GM19023 (cell line): ENCODE results near the gene DOCK1.
"Not testable (repeated sequence)": the region's sequence is repeated elsewhere in the genome, so short reads cannot be mapped to it uniquely, and the experiment has no call there.

ENCODE experiments used
- ATAC-seq: cut with Tn5 transposase; IDR thresholded peaks from one replicate; pipeline ENCODE4 v1.9.1; 2021; ENCODE audit warnings: mild to moderate bottlenecking, moderate library complexity; ENCODE audit not compliant: unreplicated experiment

The DOCK1 gene

DNA sequence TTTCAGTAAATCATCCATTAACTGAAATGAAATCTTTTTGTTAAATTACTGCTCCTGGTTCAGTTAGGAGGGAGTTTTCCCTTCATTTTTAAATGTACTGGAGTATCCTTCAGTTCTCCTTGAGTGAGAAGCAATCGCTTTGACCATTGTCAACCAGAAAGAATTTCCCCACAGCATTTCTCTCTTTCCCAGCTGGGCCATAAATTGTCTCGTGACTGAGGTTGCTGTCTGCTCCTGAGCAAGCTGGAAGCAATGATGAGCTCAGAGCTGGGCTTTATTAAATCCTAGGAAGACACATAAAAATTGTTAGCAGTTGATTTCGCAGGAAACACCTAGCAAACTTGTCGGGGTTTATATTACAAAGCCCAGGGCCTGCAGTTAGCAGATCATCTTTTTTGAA lies 393.2 kb downstream of the DOCK1 start:
- no peak for ATAC-seq

DNA sequence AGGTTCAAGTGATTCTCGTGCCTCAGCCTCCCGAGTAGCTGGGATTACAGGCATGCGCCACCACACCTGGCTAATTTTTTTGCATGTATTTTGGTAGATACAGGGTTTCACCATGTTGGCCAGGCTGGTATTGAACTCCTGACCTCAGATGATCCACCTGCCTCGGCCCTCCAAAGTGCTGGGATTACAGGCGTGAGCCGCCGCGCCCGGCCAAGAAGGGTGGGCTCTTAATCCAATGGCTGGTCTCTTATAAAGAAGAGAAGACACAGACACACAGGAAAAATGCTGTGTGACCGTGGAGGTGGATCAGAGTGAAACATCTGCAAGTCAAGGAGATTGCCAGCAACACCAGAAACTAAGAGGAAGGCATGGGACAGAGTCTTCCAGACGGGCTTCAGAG lies 394.0 kb downstream of the DOCK1 start:
- not testable (repeated sequence) for ATAC-seq

DNA sequence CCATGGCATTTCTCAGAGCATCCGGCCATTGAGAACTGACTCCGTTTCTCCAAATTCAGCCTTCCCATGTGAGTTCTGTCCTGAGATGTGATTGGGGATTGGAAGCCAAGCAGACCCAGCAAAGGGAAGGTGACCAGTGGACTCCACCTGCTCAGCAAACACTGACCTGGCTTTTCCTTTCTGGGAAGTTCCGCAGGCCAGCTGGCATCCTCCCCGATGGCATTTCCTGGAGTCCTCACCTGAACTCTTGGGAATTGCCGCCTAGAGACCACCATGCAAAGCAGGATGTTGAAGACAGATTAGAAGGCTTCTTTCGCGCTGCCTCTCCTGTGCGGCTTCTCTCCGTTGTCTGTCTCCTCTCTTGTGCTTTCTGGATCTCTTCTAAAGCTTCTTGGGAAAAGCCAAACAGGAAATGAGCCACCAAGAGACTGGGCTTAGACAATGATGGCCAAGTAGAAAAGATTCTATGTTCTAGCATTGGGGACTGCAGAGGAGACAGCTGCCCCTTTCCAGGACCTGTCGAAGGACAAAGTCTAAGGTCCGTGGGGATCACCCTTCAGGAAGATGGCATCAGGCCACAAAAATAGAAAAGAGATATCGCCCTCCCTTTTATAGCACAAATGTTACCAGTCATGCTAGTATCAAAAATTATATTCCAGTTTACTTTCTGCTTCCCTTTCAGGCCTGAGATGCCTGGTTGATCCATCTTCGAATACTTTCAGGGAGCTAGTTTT lies 394.9 kb downstream of the DOCK1 start:
- no peak for ATAC-seq

DNA sequence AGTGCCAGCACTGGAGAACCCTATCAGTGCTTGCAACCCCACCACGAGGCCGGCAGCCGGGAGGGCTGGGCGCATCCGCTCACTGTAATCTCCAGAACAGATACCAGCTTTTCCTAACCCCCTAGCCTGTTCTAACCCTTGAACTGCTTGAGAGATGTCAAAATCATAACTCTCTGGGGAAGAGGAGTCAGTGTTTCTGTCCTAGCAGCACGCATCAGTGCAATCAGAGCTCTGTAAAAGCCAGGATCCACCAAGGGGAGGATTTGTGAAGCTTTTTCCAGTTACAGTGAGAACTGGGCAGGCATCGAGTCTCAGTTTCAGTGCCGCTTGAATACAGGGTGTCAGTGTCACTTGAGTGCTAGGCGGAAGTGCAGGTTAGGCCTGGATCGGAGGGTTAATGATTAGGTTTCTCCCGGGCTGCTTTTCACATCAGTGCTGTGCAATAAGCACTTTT lies 395.7 kb downstream of the DOCK1 start:
- ATAC-seq, result no peak

DNA sequence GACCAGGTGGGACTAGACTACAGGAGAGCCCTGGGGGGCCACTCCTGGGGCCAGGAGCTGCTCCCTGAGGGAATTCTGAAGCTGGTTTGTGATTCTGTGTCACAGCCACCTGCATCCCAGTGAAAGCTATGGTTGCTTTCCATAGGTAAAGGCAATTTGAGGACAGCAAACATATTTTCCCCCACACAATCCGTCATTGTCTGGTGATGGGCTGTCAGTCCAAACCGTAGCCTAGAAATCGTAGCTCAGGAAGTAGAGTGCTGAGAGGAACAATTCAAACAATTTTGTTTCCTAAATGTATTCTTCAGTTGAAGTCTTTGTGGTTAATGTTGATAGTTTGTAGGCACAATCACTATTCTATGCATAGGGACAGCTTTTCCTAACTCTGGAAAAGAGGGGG lies 397.1 kb downstream of the DOCK1 start:
- ATAC-seq, result no peak

DNA sequence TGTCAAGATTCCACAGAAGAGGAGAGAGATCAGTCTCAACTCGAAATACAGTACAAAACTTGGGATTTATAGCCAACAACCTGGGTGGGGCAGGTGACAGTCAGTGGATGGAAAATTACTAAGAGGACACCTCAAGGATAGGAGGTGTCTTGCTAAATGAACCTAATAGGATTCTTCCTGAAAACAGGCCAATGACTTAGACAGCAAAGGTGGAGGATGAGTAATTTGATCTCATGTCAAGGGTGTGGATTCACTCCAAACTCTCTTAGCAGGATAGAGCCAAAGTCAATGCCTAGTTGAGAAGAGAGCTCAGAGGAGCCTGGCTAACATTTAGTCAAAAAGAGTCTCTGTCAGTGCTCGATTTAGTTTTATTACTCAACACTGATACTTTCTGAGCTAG lies 397.9 kb downstream of the DOCK1 start:
- ATAC-seq, result no peak

DNA sequence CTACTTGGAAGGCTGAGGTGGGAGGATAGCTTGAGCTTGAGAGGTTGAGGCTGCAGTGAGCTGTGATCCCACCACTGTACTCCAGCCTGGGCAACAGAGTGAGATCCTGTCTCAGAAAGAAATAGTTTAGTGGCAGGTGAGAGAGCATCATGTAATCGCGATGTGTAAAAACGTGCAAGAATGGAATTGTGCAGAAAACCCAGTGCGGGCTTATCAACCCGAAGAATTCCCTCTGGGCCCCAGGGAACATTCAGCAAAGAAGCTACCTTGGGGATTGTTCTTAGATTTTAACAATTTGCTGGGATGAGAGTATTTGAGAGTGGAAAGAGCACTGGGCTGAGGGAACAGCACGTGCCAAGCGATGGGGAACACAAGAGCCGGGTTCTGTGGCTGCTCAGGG lies 398.5 kb downstream of the DOCK1 start:
- ATAC-seq, result no peak

DNA sequence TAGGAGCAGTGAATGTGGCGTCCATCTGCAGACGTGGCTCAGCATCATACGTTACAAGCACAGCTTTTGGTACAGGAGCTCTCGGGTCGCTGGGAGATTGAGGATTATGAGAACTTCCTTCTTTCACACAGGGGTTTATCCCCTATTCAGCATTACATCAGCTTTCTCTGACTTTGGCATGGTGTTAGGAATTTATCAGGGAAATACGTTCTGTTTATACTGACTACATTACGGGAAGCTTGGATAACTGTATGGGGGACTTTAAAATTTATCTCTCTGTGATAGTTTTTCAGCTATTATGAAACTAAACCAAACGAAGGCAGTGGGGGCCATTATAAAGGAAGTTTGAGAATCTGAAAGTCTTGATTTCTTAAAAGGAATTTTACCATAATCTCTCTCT lies 401.3 kb downstream of the DOCK1 start:
- no peak for ATAC-seq

DNA sequence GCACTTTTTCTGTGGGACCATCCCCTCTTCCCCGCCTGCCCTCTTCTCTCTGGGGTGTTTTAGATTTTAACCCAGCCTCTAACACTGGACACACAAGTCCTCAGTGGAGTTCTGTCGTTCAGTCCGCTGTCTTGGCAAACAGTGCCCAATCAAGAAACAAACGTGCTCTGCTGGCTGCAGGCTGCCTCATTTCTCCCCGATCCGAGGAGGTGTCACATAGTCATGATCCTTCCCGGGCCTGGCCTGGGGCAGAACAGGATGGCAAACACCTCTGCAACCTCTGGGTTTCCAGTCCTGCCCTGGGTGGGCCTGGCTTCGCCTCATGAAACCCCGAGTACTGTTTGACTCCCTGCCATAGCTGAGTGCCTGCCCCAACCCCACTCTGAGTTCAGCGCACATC lies 402.1 kb downstream of the DOCK1 start:
- ATAC-seq, result no peak

DNA sequence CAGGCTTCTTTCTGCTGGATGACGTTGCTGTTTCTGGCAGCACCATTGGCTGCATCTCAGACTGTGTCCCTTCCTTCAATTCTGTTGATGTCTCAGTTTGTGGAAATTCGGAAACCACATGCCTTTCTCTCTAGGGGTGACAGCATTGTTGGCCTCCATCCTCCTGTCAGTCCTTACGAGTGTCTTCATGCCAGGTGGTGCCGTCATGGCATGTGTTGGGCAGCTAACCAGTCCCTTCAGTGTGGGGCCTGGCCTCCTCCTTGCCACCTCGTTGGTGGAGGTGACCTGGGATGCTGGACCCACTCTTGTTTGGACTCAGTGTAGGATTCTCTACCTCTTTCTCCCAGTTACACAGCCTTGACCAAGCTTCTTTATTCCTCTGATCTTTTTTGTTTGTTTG lies 402.8 kb downstream of the DOCK1 start:
- no peak for ATAC-seq

DNA sequence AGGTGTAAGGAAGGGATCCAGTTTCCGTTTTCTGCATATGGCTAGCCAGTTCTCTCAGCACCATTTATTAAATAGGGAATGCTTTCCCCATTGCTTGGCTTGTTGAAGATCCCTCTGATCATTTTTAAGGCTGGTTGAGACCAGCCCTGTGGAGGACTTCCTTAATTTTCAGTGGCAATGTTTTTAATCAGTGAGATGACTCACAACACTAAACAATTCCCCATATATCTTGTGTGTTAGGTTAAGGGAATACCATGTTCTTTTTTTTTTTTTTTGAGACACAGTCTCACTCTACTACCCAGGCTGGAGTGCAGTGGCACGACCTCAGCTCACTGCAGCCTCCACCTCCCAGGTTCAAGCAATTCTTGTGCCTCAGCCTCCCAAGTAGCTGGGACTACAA lies 404.4 kb downstream of the DOCK1 start:
- not testable (repeated sequence) for ATAC-seq

DNA sequence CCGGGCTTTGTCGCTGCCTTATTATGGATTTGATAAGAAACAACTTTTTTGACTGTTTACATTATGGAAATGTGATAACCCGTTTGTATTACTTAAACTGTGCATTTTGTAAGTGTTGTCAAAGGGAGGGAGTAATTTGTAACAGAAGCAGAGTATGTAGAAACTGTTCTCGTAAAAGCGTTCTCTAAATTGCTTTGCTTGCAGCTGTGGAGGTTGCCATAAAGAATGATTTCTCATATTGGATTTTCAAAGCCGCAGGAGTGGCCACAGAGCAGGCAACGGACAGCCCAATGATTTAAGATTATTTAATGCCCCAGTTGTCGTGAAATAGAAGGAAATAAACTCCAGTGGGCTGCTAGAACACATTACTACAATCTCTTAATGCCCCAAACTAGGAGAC lies 405.2 kb downstream of the DOCK1 start:
- ATAC-seq, result no peak

DNA sequence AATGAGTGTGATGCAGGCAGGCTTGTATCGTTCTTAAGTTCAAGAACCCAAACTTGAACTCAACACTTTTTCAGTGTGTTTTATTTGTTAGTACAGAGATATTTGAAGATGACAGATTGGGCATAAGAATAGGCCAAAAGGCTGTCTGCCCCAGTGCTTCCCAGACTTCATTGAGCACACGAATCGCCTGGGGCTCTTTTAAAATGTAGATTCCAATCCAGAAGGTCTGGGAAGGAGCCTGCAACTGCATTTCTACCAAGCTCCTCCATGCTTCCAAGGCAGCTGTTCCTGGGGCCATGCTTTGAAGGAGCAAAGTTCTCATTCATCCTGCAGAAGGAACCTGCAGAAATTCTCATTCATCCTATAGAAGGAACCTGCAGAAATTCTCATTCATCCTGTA lies 405.7 kb downstream of the DOCK1 start:
- no peak for ATAC-seq

DNA sequence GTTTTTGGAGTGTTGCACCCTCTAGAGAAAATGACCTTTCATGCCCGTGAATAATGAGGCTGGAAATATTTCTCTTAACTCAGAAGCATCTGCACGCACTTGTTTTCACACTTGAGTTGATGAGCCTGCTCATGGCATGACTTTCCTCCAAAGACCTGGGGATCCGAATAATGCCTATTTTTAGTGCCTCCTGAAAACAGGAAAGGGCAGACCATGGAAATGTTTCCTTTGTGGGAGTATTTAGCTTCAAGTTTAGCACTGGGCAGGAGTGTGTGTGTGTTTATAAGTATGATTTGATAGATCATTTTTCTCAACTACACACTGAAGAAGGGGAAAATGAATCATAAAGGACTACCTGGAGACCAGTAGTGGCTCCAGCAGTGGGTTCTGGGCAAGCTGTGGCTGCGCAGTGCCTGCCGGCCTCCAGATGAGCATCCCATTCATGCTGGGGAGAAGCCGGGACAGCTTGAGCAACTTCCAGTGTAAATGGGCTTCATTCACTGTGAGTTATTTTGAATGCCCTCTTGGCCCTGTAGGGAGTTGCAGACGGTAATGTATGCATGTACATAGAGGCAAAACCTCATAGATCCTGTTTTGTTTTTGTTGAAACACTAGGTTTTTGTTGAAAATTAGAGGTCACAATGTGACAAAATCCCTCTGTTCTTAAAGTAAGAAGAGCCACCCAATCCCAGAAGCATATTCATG lies 408.9 kb downstream of the DOCK1 start:
- no peak for ATAC-seq

DNA sequence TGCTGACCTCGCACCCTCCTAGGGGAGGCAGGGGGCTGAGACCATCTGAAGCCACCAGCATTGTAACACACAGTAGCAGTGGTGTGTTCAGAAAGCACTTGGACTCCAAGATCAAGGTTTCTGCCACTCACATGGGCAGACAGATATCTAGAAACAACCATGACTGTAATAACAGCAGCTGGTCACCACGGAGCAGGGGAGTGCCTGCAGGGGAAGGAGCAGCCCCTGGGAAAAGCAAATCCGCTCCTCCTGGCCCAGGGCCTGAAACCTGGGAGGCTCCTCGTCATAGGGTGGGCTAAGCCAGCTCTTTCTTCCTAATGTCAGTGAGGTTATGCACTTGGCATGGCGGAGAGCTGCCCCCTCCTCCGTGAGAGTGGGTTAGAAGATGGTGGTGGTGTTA lies 409.6 kb downstream of the DOCK1 start:
- ATAC-seq, result no peak

DNA sequence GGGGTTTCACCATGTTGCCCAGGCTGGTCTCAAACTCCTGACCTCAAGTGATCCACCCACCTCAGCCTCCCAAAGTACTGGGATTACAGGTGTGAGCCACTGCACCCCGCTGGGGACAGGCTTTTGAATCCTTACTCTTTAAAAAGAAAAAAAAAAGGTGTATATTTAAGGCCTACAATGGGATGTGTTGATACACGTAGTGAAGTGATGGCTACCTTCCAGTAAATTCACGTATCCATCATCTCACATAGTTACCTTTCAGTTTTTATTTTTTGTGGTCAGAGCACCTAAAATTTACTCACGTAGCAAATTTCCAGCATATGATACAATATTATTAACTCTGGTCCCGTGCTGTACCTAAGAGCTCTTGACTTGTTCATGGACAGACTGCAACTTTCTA lies 410.7 kb downstream of the DOCK1 start:
- ATAC-seq, result no peak

DNA sequence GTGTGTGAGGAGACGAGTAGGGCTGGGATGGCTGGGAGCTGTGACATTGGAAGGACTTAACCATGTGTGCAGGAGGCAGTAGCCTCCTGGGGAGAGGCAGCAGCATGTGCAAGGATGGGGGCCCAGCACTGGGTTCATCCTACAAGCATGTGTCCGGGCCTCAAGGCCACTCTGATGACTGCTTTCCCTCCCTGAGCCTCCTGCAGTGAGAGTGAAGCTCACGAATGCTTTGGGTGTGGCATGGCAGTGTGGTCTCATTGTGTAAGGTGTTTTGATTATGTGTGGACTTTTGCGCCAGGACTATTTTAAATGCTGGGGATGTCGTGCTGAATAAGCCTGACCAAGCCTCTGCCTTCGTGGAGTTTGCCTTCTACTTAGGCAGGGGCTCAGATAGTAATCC lies 413.2 kb downstream of the DOCK1 start:
- ATAC-seq, result no peak

DNA sequence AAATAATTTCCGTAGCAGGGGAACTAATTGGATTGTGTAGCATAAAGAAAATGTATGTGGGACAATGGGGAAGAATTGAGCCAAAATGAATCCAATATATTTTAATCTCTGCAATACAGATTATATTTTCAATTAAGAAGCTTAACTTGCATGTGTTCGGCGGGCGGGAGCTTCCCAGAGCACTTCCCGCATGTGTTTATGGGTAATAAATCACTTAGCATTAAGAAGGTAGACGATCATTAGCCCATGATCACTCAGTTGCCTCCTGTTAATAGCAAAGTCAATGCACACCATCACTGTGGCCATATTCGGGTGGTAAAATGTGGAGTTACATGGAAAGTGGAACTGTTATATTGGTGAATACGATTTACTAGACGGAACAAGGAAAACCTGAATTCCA lies 414.0 kb downstream of the DOCK1 start:
- no peak for ATAC-seq

DNA sequence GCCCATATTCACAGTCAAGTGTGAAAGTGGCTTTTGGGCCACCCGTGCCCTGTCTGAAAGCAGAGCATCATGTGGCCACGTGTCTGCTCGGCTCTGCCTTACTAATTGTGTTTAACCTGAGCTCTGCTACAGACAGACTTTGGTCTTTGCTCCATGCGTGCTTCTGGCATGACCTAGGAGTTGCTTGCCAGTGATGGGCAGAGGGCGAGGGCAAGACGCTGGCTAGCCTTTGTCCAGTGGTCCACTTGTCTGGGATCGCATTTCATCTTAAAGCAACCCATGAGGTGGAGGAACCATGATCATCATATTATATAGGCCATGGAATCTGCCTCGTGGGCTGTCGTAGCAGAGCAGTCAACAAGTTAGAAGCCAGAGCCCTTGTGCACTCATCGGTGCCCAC lies 414.5 kb downstream of the DOCK1 start:
- no peak for ATAC-seq

DNA sequence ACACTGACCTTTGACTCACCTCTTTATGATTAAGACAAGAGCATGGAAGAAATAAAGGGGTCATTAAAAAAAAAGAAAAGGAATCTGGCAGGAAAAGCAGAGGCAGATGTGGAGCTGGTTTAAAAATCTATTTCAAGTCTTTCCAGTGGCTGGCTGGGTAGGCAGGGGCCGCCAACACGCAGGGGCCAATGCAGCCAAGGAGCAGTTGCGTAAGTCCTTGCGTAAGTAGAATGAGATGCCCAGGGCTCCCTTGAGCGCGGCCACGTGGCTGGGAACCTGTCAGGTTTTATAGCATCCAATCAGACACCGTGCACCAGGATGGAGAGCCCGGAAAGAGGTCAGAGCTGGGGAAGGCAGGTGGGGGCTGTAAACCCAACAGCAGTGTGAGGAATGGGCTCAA lies 414.9 kb downstream of the DOCK1 start:
- ATAC-seq, result no peak

DNA sequence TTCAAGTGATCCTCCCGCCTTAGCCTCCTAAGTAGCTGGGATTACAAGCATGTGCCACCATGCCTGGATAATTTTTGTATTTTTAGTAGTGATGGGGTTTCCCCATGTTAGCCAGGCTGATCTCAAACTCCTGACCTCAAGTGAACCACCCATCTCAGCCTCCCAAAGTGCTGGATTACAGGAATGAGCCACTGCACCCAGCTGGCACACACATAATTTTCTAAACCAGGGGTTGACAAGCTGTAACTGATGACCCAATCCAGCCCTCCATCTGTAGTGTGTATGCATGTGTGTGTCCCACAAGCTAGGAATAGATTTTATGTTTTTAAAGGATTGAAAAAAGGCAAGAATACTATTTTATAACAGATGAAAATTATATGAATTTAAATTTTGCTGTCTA lies 417.1 kb downstream of the DOCK1 start:
- ATAC-seq, result no peak

DNA sequence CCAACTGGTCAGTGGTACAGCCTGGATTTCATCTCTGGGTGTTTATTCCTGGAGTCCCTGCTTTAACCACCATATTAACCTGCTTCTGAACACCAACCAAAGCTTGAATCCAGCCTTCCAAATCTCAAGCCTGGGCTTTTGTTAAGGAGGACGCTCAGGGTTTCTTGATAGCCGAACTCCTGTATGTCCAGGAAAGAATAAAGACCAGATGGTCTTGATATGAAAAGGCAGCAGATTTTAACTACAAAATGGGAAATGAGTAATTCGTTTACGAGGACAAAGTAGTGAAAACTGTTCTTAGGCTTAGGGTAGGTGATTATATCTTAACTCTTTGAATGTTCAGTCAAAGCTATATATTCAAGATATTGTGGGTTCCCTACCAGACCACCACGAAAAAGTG lies 420.3 kb downstream of the DOCK1 start:
- ATAC-seq, result no peak

DNA sequence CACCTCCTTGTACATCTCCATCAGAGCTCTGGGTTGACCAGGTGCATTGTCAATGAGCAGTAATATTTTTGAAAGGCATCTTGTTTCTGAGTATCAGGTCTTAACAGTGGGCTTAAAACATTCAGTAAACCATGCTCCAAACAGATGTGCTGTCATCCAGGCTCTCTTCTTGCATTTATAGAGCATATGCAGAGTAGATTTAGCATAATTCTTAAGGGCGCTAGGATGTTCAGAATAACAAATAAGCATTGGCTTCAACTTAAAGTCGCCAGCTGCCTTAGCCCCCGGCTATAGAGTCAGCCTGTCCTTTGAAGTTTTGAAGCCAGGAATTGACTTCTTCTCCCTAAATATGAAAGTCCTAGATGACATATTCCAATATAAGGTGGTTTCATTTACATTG lies 421.7 kb downstream of the DOCK1 start:
- ATAC-seq, result no peak
